Panc1 (cell line): ENCODE measurements around the gene FAM167B. TPM values are rescaled to one million over a fixed set of nuclear protein-coding genes. Genes with fewer than 3 reads are reported as not detected.

Experiments used
- ATAC-seq: fragments of 200-7000 bp; cut with Tn5 transposase; 2 replicates; pipeline ENCODE4 v1.9.1; 2020; ENCODE audit warnings: mild to moderate bottlenecking, moderate library complexity
- BruUV-seq: library from RNA; stranded (reverse); fragments of 400-500 nt; replicated peaks from 2 replicates; lab custom pipeline; 2021; lab: Mats Ljungman, UMichigan
- CTCF ChIA-PET: fragments of 300-600 bp; sonication (Branson Sonifier 250); formaldehyde crosslinking; loops from one replicate; lab custom pipeline; 2022; ENCODE audit warnings: antibody characterized with exemption; lab: Charles Lee
- POLR2A ChIA-PET: fragments of 300-600 bp; sonication (Branson Sonifier 250); formaldehyde crosslinking; loops from one replicate; lab custom pipeline; 2022; ENCODE audit warnings: antibody characterized with exemption; lab: Charles Lee
- DNase-seq: peaks from one replicate; pipeline ENCODE4 v3.0.0-alpha.2; 2010; ENCODE audit warnings: low read depth, low spot score
- H3K27ac ChIP-seq: 2 replicates; pipeline ENCODE4 v1.5.1; 2011; ENCODE audit warnings: mild to moderate bottlenecking, low read length, inconsistent platforms
- H3K27me3 ChIP-seq: fragments of 200-500 bp; sonication (Bioruptor generic); 2 replicates; pipeline ENCODE4 v1.6.0; 2014; ENCODE audit warnings: low read length, inconsistent platforms; ENCODE audit not compliant: control insufficient read depth, insufficient read depth
- H3K36me3 ChIP-seq: fragments of 200-500 bp; sonication (Bioruptor generic); 2 replicates; pipeline ENCODE4 v1.5.1; 2014; ENCODE audit warnings: inconsistent platforms, mild to moderate bottlenecking, low read length, moderate library complexity; ENCODE audit not compliant: control insufficient read depth, insufficient read depth
- H3K4me1 ChIP-seq: 2 replicates; pipeline ENCODE4 v1.5.1; 2011; ENCODE audit warnings: inconsistent platforms, mild to moderate bottlenecking, low read length, moderate library complexity; ENCODE audit not compliant: control insufficient read depth, insufficient read depth
- H3K4me3 ChIP-seq, 2 experiments: 2 replicates each; pipeline ENCODE4 v1.5.1; 2011 to 2012; ENCODE audit warnings: low read depth in 2 of 2, low read length in 2 of 2, mild to moderate bottlenecking in 2 of 2, inconsistent platforms in 1 of 2, moderate library complexity in 1 of 2
- H3K9me3 ChIP-seq: fragments of 200-500 bp; sonication (Bioruptor generic); 2 replicates; pipeline ENCODE4 v1.5.1; 2014; ENCODE audit warnings: low read depth, mild to moderate bottlenecking, inconsistent platforms, low read length, moderate library complexity; ENCODE audit not compliant: control insufficient read depth, insufficient read depth
- POLR2AphosphoS5 ChIP-seq: IDR thresholded peaks from 2 replicates; pipeline ENCODE4 v1.6.1; 2012; ENCODE audit warnings: mild to moderate bottlenecking, low read depth, low read length, moderate library complexity
- SIN3A ChIP-seq: IDR thresholded peaks from 2 replicates; pipeline ENCODE4 v1.6.1; 2012; ENCODE audit warnings: low read depth, mild to moderate bottlenecking, low read length, moderate library complexity, borderline replicate concordance; ENCODE audit not compliant: insufficient read depth
- TCF7L2 ChIP-seq: IDR thresholded peaks from 2 replicates; pipeline ENCODE4 v1.6.1; 2011; ENCODE audit warnings: mild to moderate bottlenecking, low read depth, low read length, inconsistent platforms
- in situ Hi-C: cut with HindIII; loops from 2 replicates; pipeline ENCODE4 v1.10.0; 2016; ENCODE audit warnings: low sequenced_read_pairs, low pct_unique_long_range_greater_than_20kb
- intact Hi-C: fragments of 100-400 bp; cut with micrococcal nuclease; formaldehyde crosslinking; loops from one replicate; pipeline ENCODE4 v1.10.0; 2022; ENCODE audit not compliant: unreplicated experiment
- total RNA-seq: library from RNA; stranded (reverse); gene quantifications from one replicate; pipeline ENCODE4 v1.2.1, GENCODE V29; 2021; ENCODE audit not compliant: unreplicated experiment
- TF ChIP-seq, protein P1 (sequence below): fragments of 450-650 bp; IDR thresholded peaks from 2 replicates; pipeline ENCODE4 v1.5.1; 2017; ENCODE audit warnings: mild to moderate bottlenecking
- TF ChIP-seq, protein P2 (sequence below), 2 experiments: IDR thresholded peaks; 2 replicates each; pipeline ENCODE4 v1.6.1; 2011 to 2012; ENCODE audit warnings: low read depth in 2 of 2, control low read depth in 1 of 2, low read length in 1 of 2, mild to moderate bottlenecking in 1 of 2, moderate library complexity in 1 of 2; ENCODE audit not compliant: insufficient read depth in 1 of 2

Gene FAM167B
- total RNA-seq, 1 experiment from 2014 or later, result 1.9 TPM

DNA sequence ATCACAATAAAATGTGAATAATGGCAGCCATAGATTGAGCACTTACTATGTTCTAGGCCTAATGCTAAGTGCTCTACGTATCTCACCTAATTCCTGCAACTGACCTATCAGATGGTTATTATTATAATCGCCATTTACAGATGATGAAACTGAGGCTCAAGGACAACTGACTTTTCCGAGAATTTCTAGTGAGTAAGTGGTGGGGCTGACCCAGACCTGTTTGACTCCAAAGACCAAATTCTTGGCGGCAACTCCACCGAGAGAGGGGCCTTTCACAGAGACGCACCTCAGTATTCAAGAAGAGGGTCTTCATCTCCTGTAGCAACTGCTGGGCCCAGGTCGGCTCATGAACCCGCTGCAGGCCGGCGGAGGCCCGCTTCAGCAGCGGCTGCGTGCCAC is 25.4 kb upstream of the FAM167B start:
- no peaks in the 10 kb centered on the region for H3K9me3 ChIP-seq
- in situ Hi-C loops (no loop called here), intact Hi-C loops (loop anchor here (1.0 kb wide), 1 partner anchor 95 kb away; no protein-coding TSS in a partner anchor)
- TF ChIP-seq SIN3A (no peak), TCF7L2 (no peak), POLR2AphosphoS5 (no peak)
- TF ChIP-seq, protein P1, sequence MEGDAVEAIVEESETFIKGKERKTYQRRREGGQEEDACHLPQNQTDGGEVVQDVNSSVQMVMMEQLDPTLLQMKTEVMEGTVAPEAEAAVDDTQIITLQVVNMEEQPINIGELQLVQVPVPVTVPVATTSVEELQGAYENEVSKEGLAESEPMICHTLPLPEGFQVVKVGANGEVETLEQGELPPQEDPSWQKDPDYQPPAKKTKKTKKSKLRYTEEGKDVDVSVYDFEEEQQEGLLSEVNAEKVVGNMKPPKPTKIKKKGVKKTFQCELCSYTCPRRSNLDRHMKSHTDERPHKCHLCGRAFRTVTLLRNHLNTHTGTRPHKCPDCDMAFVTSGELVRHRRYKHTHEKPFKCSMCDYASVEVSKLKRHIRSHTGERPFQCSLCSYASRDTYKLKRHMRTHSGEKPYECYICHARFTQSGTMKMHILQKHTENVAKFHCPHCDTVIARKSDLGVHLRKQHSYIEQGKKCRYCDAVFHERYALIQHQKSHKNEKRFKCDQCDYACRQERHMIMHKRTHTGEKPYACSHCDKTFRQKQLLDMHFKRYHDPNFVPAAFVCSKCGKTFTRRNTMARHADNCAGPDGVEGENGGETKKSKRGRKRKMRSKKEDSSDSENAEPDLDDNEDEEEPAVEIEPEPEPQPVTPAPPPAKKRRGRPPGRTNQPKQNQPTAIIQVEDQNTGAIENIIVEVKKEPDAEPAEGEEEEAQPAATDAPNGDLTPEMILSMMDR, result no peak
- TF ChIP-seq, protein P2, sequence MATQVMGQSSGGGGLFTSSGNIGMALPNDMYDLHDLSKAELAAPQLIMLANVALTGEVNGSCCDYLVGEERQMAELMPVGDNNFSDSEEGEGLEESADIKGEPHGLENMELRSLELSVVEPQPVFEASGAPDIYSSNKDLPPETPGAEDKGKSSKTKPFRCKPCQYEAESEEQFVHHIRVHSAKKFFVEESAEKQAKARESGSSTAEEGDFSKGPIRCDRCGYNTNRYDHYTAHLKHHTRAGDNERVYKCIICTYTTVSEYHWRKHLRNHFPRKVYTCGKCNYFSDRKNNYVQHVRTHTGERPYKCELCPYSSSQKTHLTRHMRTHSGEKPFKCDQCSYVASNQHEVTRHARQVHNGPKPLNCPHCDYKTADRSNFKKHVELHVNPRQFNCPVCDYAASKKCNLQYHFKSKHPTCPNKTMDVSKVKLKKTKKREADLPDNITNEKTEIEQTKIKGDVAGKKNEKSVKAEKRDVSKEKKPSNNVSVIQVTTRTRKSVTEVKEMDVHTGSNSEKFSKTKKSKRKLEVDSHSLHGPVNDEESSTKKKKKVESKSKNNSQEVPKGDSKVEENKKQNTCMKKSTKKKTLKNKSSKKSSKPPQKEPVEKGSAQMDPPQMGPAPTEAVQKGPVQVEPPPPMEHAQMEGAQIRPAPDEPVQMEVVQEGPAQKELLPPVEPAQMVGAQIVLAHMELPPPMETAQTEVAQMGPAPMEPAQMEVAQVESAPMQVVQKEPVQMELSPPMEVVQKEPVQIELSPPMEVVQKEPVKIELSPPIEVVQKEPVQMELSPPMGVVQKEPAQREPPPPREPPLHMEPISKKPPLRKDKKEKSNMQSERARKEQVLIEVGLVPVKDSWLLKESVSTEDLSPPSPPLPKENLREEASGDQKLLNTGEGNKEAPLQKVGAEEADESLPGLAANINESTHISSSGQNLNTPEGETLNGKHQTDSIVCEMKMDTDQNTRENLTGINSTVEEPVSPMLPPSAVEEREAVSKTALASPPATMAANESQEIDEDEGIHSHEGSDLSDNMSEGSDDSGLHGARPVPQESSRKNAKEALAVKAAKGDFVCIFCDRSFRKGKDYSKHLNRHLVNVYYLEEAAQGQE (IDR thresholded peaks at IDR 0.05; ENCODE audit: insufficient read depth in 1 of 2, low read depth in 2 of 2, low read length in 1 of 2), result no peak
- peak overlapping the region; percentile 98 for H3K27ac ChIP-seq
- peaks cover 19% of the 10 kb centered on the region for H3K4me1 ChIP-seq
- ChIA-PET POLR2A (interaction anchor here (0.6 to 0.7 kb wide), 2 partner anchors 75 to 173 kb away, joined by 3 to 8 read pairs; partner anchors contain the start of gene BSDC1), CTCF (no interaction called here)
- BruUV-seq, result no TSS peak
- H3K27me3 ChIP-seq, result no peaks in the 10 kb centered on the region
- H3K36me3 ChIP-seq, result peaks cover 15% of the 10 kb centered on the region
- ATAC-seq (no peak), DNase-seq (no peak)
- H3K4me3 ChIP-seq, result peak overlapping the region; percentile 95 to 99

DNA sequence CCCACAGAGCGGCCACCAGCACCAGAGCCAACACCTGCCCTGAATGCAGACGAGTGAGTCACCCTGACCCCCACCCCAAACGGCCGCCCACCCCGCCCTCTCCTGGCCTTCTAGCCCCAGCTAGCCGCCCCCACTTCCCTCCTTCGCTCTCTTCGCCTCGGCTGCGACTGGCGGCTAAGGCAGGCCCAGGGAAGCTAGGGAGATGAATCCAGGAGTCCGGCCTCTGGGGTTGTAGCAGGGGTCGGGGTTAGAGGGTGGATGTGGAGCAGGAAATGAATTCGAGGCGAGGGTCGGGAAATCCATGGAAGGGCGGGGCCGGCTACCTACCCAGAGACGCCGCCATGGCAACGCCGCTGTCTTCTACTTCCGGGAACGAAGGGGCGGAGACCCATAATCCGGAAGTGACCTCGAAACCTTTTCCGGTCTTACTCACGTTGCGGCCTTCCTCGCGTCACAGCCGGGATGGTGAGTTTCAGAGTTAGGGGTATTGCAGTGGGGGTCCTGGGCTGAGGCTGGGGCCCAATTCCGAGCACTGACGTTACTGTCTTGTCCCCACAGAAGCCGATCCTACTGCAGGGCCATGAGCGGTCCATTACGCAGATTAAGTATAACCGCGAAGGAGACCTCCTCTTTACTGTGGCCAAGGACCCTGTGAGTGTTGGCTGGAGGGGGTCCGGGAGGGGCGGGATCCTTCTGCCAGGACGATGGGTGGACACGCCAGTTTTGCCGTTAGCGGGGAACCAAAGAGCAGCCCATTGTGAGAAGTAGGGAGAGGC is 24.9 kb upstream of the FAM167B start, which contains the start of the genes EIF3I and TMEM234:
EIF3I (plus strand) TSS at position 428 of the 776 bp plus-strand sequence; CDS start at position 463, 35 bp downstream.
TMEM234 (minus strand) TSS at position 374 of the 776 bp plus-strand sequence; CDS start at position 343, 31 bp downstream.
- ChIA-PET POLR2A (interaction anchor here (0.6 to 0.7 kb wide), 4 partner anchors 17 to 644 kb away, joined by 3 to 14 read pairs (median 6); partner anchors contain the start of gene BSDC1), CTCF (interaction anchor here (0.6 to 0.7 kb wide), 2 partner anchors 10 to 383 kb away, joined by 3 to 7 read pairs; no protein-coding TSS in a partner anchor)
- intact Hi-C loops (loop anchor here (1.0 kb wide), 1 partner anchor 94 kb away; no protein-coding TSS in a partner anchor), in situ Hi-C loops (no loop called here)
- DNase-seq (no peak), ATAC-seq (peak; percentile 99)
- TF ChIP-seq POLR2AphosphoS5, result peak; percentile 94
- 0 out of 2 replicates have a peak, but pooled peaks have one; percentile 70 for TF ChIP-seq SIN3A
- TF ChIP-seq, protein P2 (IDR thresholded peaks at IDR 0.05; ENCODE audit: insufficient read depth in 1 of 2, low read depth in 2 of 2, low read length in 1 of 2), result no peak
- TF ChIP-seq, protein P1, result no peak
- H3K27ac ChIP-seq, result peak within 1 kb of the TSS; percentile 98
- BruUV-seq, result no TSS peak
- H3K9me3 ChIP-seq, result no peaks in the 10 kb centered on the region
- peaks cover 18% of the 10 kb centered on the region for H3K36me3 ChIP-seq
- no peaks in the 10 kb centered on the region for H3K27me3 ChIP-seq
- peak within 1 kb of the TSS; percentile 95 to 99 for H3K4me3 ChIP-seq
- peaks cover 19% of the 10 kb centered on the region for H3K4me1 ChIP-seq
